ENCODE measurements around the gene DPEP1.
"Not testable (repeated sequence)": the region's sequence is repeated elsewhere in the genome, so short reads cannot be mapped to it uniquely, and the experiment has no call there.

Gene DPEP1

GRCh38 chr16:89653656-89654295, 40.3 kb downstream of the DPEP1 start:
- no peak for DNase-seq (ENCODE audit: low spot score)

GRCh38 chr16:89655062-89655643, 41.7 kb downstream of the DPEP1 start:
- no peak for DNase-seq (ENCODE audit: low spot score)

GRCh38 chr16:89656435-89657121, 43.1 kb downstream of the DPEP1 start:
- DNase-seq (ENCODE audit: low spot score): no peak

- DNase-seq (ENCODE audit: low spot score): peak; percentile 92
These were observed 44.2 kb downstream of the DPEP1 start, which contains the start of the genes CHMP1A and SPATA33 for GRCh38 chr16:89657442-89658220. Gene CHMP1A, minus strand, starts transcription at chr16:89657708. Its CDS starts 120 bp downstream, at chr16:89657588. Gene SPATA33, plus strand, starts transcription at chr16:89657836. Its CDS starts 76 bp downstream, at chr16:89657912.

- DNase-seq (ENCODE audit: low spot score): no peak
These were observed 44.9 kb downstream of the DPEP1 start for GRCh38 chr16:89658221-89658879.

- no peak for DNase-seq (ENCODE audit: low spot score)
These were observed 46.7 kb downstream of the DPEP1 start for GRCh38 chr16:89660146-89660545.

GRCh38 chr16:89661215-89661614, 47.8 kb downstream of the DPEP1 start:
- DNase-seq (ENCODE audit: low spot score): no peak

GRCh38 chr16:89664238-89664637, 50.8 kb downstream of the DPEP1 start:
- not testable (repeated sequence) for DNase-seq (ENCODE audit: low spot score)

GRCh38 chr16:89667000-89667399, 53.6 kb downstream of the DPEP1 start:
- DNase-seq (ENCODE audit: low spot score): peak; percentile 32

- DNase-seq (ENCODE audit: low spot score): no peak
These were observed 54.2 kb downstream of the DPEP1 start for GRCh38 chr16:89667633-89668032.

- DNase-seq (ENCODE audit: low spot score): no peak
These were observed 55.3 kb downstream of the DPEP1 start for GRCh38 chr16:89668790-89669158.

- DNase-seq (ENCODE audit: low spot score): no peak
These were observed 56.3 kb downstream of the DPEP1 start for GRCh38 chr16:89669755-89670154.

GRCh38 chr16:89670496-89671431, 57.3 kb downstream of the DPEP1 start:
- no peak for DNase-seq (ENCODE audit: low spot score)

- not testable (repeated sequence) for DNase-seq (ENCODE audit: low spot score)
These were observed 58.1 kb downstream of the DPEP1 start for GRCh38 chr16:89671565-89671964.

GRCh38 chr16:89672177-89672941, 58.9 kb downstream of the DPEP1 start:
- no peak for DNase-seq (ENCODE audit: low spot score)

GRCh38 chr16:89678258-89678657, 64.8 kb downstream of the DPEP1 start:
- DNase-seq (ENCODE audit: low spot score): no peak

GRCh38 chr16:89685916-89686315, 72.5 kb downstream of the DPEP1 start:
- DNase-seq (ENCODE audit: low spot score): no peak

- DNase-seq (ENCODE audit: low spot score): peak; percentile 87
These were observed 73.2 kb downstream of the DPEP1 start, which contains the start of gene CDK10 for GRCh38 chr16:89686520-89687091. Gene CDK10, plus strand, starts transcription at chr16:89686689. Its CDS starts 22 bp downstream, at chr16:89686711.

Data from hematopoietic multipotent progenitor cell treated with erythropoietin and hydrocortisone succinate and interleukin-3 and kit ligand, for 15 days (in vitro differentiated cells).